GM10847 (cell line): ENCODE data around the gene SDR42E1.

Experiments used
- POLR2A ChIP-seq: IDR thresholded peaks from 2 replicates; pipeline ENCODE4 v1.6.1; 2011; ENCODE audit not compliant: insufficient read length; ENCODE audit errors: extremely low read depth

The SDR42E1 gene

GRCh38 chr16:81995651-81996050, 15.6 kb downstream of the SDR42E1 start:
- TF ChIP-seq POLR2A: no peak

- no peak for TF ChIP-seq POLR2A
Observed at GRCh38 chr16:81994485-81994884, 16.8 kb downstream of the SDR42E1 start.

GRCh38 chr16:81992859-81993258, 18.4 kb downstream of the SDR42E1 start:
- TF ChIP-seq POLR2A: no peak

DNA sequence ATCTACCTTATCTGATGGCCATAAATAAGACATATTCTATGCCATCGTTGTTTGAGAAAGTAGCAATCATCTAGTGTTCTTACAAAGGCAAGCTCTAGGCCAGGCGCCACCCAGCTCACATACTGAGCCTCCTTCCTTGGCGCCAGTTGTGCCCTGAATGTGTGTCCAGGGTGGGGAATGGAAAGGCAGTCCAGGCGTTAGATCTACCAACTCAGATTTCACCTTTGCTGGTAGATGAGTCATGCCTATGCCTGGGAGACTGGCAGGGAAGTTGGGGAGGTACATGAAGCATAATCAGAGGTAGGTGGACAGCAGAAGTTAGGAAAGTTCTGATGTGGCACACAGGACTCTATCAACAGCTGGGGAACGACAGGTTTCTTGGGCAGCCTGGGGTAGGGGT, 23.6 kb downstream of the SDR42E1 start:
- no peak for TF ChIP-seq POLR2A

- no peak for TF ChIP-seq POLR2A
Observed at GRCh38 chr16:81987121-81987520, 24.1 kb downstream of the SDR42E1 start.

DNA sequence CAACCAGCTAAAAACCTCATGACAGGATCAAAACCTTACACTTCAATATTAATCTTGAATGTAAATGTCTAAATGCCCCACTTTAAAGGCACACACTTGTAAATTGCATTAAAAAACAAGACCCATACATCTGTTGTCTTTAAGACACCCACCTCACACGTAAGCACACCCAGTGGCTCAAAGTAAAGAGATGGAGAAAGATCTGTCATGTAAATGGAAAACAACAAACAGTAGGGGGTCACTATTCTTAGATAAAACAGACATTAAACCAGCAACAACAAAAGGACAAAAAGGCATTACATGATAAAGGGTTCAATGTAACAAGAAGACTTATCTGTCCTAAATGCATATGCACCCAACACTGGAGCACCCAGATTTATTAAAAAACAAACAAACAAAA, 35.6 kb downstream of the SDR42E1 start:
- TF ChIP-seq POLR2A: no peak

- TF ChIP-seq POLR2A: no peak
Observed at GRCh38 chr16:81973737-81974136, 37.5 kb downstream of the SDR42E1 start.

- TF ChIP-seq POLR2A: no peak
Observed at GRCh38 chr16:81971853-81972252, 39.4 kb downstream of the SDR42E1 start.

- no peak for TF ChIP-seq POLR2A
Observed at GRCh38 chr16:81967358-81967757, 43.9 kb downstream of the SDR42E1 start.

DNA sequence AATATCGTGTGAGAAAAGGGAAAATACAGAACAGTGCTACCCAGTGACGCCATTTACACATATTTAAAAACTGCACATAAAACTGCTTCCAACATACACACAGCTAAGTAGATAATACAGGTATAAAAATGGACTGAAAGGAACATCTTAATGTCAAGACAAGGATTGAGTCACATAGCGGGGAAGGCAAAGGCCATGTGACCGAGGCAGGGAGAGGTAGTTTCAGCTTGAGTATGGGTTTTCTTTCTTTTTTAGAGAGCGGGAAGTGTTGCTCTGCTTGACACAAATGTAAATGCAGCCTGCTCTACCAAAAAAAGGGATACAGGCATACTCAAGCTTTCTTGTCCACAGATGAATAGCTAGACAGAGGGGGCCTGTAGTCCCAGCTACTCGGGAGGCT, 46.5 kb downstream of the SDR42E1 start:
- TF ChIP-seq POLR2A: no peak

DNA sequence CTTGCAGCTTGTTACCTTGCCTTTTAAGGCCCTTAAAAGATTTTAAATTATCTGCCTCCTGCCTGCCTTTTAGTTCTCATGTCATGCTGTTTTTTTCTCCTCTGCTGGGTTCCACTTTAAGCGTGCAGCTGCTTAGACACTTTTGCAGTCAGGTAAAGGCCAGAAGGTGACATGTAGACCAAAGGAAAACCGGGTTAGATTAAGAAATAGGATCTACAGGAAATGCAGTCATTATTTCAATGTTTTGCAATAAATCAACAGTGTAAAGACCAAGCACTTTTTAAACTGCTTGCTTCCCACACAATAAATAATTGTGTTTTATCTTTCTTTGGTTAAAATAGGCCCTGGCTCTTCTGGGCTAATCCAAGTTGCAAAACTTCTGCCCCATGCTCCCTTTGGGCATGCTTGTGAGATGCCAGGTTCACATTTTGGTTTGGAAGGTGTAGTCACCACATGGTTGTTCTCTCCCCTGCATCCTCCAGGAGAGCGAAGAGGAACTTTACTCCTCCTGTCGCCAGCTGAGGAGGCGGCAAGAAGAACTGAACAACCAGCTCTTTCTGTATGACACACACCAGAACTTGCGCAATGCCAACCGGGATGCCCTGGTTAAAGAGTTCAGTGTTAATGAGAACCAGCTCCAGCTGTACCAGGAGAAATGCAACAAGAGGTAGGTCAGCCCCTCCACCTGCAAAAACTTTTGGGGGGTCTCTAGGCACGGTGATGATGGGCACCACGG, 54.9 kb downstream of the SDR42E1 start:
- no peak for TF ChIP-seq POLR2A

DNA sequence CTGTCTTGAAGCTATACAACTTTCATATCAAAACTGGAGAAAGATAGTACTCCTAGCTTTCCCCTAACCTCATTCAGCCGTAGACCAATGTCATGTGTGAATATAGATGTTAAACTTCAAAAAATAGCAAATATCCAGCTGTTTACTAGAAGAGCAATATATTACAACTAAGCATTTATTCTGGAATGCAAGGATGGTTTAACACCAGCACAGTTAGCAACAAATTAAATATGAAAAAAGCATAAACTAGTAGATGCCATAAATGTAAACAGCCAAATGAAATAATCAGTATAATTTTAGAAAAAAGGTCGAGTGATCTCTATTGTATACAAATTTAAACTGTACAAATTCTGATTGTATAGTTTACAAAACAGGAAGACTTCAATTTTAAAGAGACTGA, 59.7 kb downstream of the SDR42E1 start:
- TF ChIP-seq POLR2A: no peak

- no peak for TF ChIP-seq POLR2A
Observed at GRCh38 chr16:81946206-81946605, 65.1 kb downstream of the SDR42E1 start.

GRCh38 chr16:81945665-81946064, 65.6 kb downstream of the SDR42E1 start:
- no peak for TF ChIP-seq POLR2A

DNA sequence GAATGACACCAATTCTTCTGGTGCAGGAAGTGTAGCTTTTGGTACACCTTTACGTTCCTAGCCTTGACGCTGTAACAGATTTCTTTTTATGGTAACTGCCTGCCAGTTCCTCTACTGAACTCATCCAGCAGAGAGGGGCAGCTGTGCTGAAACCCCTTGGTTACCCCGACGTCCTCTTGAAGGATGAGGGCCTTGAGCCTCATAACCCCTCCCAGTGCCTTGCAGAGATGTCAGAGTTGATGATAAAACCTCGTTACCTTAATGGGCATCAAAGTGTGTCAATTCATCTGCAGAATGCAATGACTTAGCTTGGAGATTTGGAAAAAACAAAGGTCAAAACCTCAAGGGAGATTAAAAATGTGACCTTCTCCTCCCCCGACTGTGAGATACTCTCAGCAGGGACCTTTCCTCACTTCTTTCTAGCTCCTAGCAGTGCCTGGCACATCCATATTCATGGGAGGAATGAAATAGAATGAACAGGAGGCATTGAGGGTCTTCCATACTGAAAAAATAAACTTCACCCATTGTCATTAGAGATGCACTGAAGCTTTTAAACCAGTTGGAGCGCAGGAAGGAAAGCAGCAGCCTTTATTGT, 69.2 kb downstream of the SDR42E1 start:
- no peak for TF ChIP-seq POLR2A

GRCh38 chr16:81940781-81941560, 70.3 kb downstream of the SDR42E1 start:
- TF ChIP-seq POLR2A: no peak
